Astrocyte of the spinal cord (primary cell): ENCODE data around the gene RANBP10.
"Not testable (repeated sequence)": the region's sequence is repeated elsewhere in the genome, so short reads cannot be mapped to it uniquely, and the experiment has no call there.

ENCODE experiments used
- DNase-seq: peaks from one replicate; pipeline ENCODE4 v3.0.0; 2011; ENCODE audit warnings: low read depth, low spot score
- H3K4me3 ChIP-seq: 2 replicates; pipeline ENCODE4 v1.5.1; 2011; ENCODE audit warnings: low read depth, mild to moderate bottlenecking, low read length, moderate library complexity
- CTCF ChIP-seq: IDR thresholded peaks from 2 replicates; pipeline ENCODE4 v1.5.1; 2012; ENCODE audit warnings: low read depth, mild to moderate bottlenecking, low read length, inconsistent platforms
- in situ Hi-C: cut with HindIII; loops from 2 replicates; pipeline ENCODE4 v1.10.0; 2017; ENCODE audit warnings: low sequenced_read_pairs

RANBP10 gene

DNA sequence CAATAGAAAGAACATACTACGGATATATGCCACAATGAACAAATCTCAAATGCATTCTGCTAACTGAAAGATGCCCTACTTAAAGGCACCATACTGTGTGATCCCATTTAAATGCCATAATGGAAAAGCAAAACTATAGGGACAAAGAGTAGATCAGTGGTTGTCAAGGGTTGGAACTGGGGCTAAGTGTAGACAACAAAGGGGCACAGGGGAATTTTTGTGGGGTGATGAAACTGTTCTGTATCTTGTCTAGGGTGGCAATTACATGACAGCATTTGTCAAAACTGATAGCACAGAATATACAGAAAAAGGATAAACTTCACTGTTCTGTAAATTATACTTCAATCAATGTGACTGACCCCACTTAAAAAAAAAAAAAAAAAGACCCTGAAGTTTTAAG is 104.9 kb downstream of the RANBP10 start:
- H3K4me3 ChIP-seq = no peak overlapping the region
- DNase-seq = no peak
- in situ Hi-C loops = no loop called here
- no peak for TF ChIP-seq CTCF

DNA sequence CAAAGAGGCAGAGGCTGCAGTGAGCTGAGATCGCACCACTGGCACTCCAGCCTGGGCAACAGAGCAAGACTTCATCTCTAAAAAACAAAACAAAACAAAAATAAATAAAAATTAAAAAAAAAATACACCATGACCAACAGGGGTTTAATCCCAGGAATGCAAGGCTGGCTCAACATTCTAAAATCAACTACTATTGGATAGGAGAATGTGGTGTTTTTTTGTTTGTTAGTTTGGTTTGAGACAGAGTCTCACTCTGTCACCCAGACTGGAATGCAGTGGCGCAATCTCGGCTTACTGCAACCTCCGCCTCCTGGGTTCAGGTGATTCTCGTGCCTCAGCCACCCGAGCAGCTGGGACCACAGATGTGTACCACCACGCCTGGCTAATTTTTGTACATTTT is 107.1 kb downstream of the RANBP10 start:
- in situ Hi-C loops = no loop called here
- no peak overlapping the region for H3K4me3 ChIP-seq
- TF ChIP-seq CTCF = no peak
- DNase-seq = no peak

GRCh38 chr16:67697422-67698185 is 108.8 kb downstream of the RANBP10 start:
- no peak for TF ChIP-seq CTCF
- no peak for DNase-seq
- in situ Hi-C loops = no loop called here
- H3K4me3 ChIP-seq = no peak overlapping the region

DNA sequence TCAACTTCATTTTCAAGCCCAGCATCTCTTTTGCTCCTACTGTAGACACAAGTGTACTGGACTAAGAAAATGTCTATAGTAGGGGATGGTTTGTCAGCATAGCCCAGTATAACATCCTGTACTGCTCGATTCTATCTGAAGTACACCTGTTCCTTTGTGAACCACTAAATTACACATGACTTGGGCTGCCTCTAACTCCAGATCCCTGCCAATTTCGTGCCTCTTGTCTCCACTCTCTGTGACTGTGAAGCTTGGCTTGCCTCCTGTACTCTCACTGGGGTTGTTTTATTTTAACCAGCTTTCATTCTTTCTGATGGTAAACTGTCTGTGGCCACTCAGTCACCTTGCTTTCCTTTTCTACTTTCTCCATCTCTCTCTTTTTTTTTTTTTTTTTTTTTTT is 111.7 kb downstream of the RANBP10 start:
- DNase-seq = no peak
- in situ Hi-C loops = no loop called here
- no peak for TF ChIP-seq CTCF
- no peak overlapping the region for H3K4me3 ChIP-seq

DNA sequence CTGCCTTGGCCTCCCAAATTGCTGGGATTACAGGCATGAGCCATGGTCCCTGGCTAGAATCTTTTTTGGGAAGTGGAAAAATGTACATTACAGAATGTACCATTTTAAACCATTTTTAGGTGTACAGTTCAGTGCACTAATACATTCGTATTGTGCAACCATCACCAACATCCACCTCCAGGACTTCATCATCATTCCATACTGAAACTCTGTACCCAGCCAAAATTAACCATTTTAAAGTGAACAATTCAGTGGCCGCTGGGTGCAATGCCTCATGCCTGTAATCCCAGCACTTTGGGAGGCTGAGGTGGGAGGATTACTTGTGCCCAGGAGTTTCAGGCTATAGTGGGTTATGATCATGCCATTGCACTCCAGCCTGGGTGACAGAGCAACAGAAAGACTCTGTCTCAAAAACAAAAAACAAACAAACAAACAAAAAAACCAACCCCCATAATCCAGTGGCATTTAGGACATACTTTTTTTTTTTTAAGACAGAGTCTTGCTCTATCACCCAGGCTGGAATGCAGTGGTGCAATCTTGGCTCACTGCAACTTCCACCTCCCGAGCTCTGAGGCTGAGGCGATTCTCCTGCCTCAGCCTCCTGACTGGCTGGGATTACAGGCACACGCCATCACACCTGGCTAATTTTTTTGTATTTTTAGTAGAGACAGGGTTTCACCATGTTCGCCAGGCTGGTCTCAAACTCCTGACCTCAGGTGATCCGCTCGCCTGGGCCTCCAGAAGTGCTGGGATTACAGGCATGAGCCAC is 112.7 kb downstream of the RANBP10 start:
- H3K4me3 ChIP-seq, in situ Hi-C loops, DNase-seq: not testable (repeated sequence)

GRCh38 chr16:67685388-67686112 is 120.8 kb downstream of the RANBP10 start:
- in situ Hi-C loops = no loop called here
- no peak for DNase-seq
- TF ChIP-seq CTCF = no peak
- no peak overlapping the region for H3K4me3 ChIP-seq
